OCI-LY3 (cell line): Measurements from ENCODE around the gene NT5M.
"Not testable (repeated sequence)": the region's sequence is repeated elsewhere in the genome, so short reads cannot be mapped to it uniquely, and the experiment has no call there.

Experiments used
- H2AFZ ChIP-seq: fragments of 200-600, 300-600 bp; shearing (Covaris generic); 2 replicates; pipeline ENCODE4 v1.6.0; 2014; ENCODE audit warnings: antibody characterized with exemption, low read depth, low read length
- H3K27ac ChIP-seq: fragments of 200-600, 300-600 bp; sonication (generic); 2 replicates; pipeline ENCODE4 v1.5.1; 2014; ENCODE audit warnings: mild to moderate bottlenecking, low read length, moderate library complexity, mixed read lengths
- H3K27me3 ChIP-seq: fragments of 200-600, 300-600 bp; sonication (generic); 2 replicates; pipeline ENCODE4 v1.6.1; 2014; ENCODE audit warnings: low read depth, low read length, mixed read lengths
- H3K36me3 ChIP-seq: fragments of 200-600, 300-600 bp; sonication (generic); replicated peaks from 2 replicates; pipeline ENCODE3; 2014; ENCODE audit warnings: low read depth, low read length, mixed read lengths
- H3K4me1 ChIP-seq: fragments of 300-600, 200-600 bp; sonication (generic); 2 replicates; pipeline ENCODE4 v1.6.1; 2014; ENCODE audit warnings: low read length, mixed read lengths
- H3K4me2 ChIP-seq: fragments of 200-600, 300-600 bp; sonication (generic); 2 replicates; pipeline ENCODE4 v1.6.1; 2014; ENCODE audit warnings: low read length, mixed read lengths
- H3K4me3 ChIP-seq: fragments of 300-600, 200-600 bp; sonication (generic); 2 replicates; pipeline ENCODE4 v1.5.1; 2014; ENCODE audit warnings: antibody characterized with exemption, mild to moderate bottlenecking, low read length, moderate library complexity
- H3K79me2 ChIP-seq: fragments of 300-600, 200-600 bp; shearing (Covaris generic); 2 replicates; pipeline ENCODE4 v1.6.1; 2014; ENCODE audit warnings: mild to moderate bottlenecking, low read length, mixed read lengths
- H3K9ac ChIP-seq: fragments of 300-600, 200-600 bp; shearing (Covaris generic); 2 replicates; pipeline ENCODE4 v1.6.0; 2014; ENCODE audit warnings: mild to moderate bottlenecking, low read length, moderate library complexity
- H3K9me3 ChIP-seq: fragments of 200-600, 300-600 bp; shearing (Covaris generic); 2 replicates; pipeline ENCODE4 v1.6.1; 2014; ENCODE audit warnings: low read length, mixed read lengths; ENCODE audit not compliant: insufficient read depth
- H4K20me1 ChIP-seq: fragments of 200-600, 300-600 bp; sonication (generic); 2 replicates; pipeline ENCODE4 v1.6.1; 2016; ENCODE audit warnings: low read length, mixed read lengths; ENCODE audit not compliant: insufficient read depth
- CTCF ChIP-seq: fragments of 200-600, 300-600 bp; sonication (generic); IDR thresholded peaks from 2 replicates; pipeline ENCODE4 v1.5.1; 2014; ENCODE audit warnings: antibody characterized with exemption, low read length, low read depth
- EZH2phosphoT487 ChIP-seq: fragments of 200-600 bp; shearing (Covaris generic); IDR thresholded peaks from 2 replicates; pipeline ENCODE4 v1.6.1; 2018; ENCODE audit warnings: antibody characterized with exemption, mixed run types, low read depth

NT5M gene

GRCh38 chr17:17303010-17303846 lies at the start of gene NT5M:
TSS of gene NT5M (plus strand) at chr17:17303373. CDS start at chr17:17303551, 178 bp downstream.
- H3K9me3 ChIP-seq = no peaks in the 10 kb centered on the region
- H2AFZ ChIP-seq = peak within 1 kb of the TSS; percentile 72
- peaks cover 30% of the 10 kb centered on the region for H3K4me1 ChIP-seq
- H3K79me2 ChIP-seq = peaks cover 6% of the 10 kb centered on the region; the same call in 1 of the 2 replicates
- H3K36me3 ChIP-seq = no peaks in the 10 kb centered on the region
- peak within 1 kb of the TSS; percentile 75 for H3K9ac ChIP-seq
- H3K27me3 ChIP-seq = no peaks in the 10 kb centered on the region
- H3K4me3 ChIP-seq = peak within 1 kb of the TSS; percentile 77
- no peak for TF ChIP-seq CTCF
- no peak for TF ChIP-seq EZH2phosphoT487
- no peak within 1 kb of the TSS for H3K27ac ChIP-seq
- peak within 1 kb of the TSS; percentile 91 for H3K4me2 ChIP-seq
- H4K20me1 ChIP-seq = no peaks in the 10 kb centered on the region

GRCh38 chr17:17253406-17253805 lies 49.8 kb upstream of the NT5M start:
- H3K4me1 ChIP-seq = no peaks in the 10 kb centered on the region
- no peak overlapping the region for H3K4me2 ChIP-seq
- H2AFZ ChIP-seq = no peak overlapping the region
- H3K27ac ChIP-seq = no peak overlapping the region
- no peaks in the 10 kb centered on the region for H3K27me3 ChIP-seq
- no peak overlapping the region for H3K9ac ChIP-seq
- H3K9me3 ChIP-seq = no peaks in the 10 kb centered on the region
- no peaks in the 10 kb centered on the region for H4K20me1 ChIP-seq
- no peak overlapping the region for H3K4me3 ChIP-seq
- no peak for TF ChIP-seq CTCF
- no peak for TF ChIP-seq EZH2phosphoT487
- H3K79me2 ChIP-seq = no peaks in the 10 kb centered on the region
- H3K36me3 ChIP-seq = peaks cover 12% of the 10 kb centered on the region

DNA sequence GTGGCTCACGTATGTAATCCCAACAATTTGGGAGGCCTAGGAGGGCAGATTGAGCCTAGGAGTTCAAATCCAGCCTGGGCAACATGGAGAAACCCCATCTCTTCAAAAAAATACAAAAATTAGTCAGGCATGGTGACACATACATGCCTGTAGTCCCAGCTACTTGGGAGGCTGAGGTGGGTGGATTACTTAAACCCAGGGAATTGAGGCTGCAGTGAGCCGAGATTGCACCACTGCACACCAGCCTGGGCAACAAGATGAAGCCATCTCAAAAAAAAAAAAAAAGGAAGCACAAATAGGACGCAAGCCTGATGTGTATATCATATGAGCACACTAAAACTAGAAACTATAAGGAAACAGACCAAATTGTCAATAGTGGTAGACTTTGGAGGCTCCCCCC lies 49.1 kb upstream of the NT5M start:
- Histone ChIP-seq H3K4me2 (no peak overlapping the region), H3K27ac (no peak overlapping the region), H3K27me3 (no peaks in the 10 kb centered on the region), H3K9me3 (no peaks in the 10 kb centered on the region), H3K9ac (no peak overlapping the region), H3K4me3 (no peak overlapping the region), H4K20me1 (no peaks in the 10 kb centered on the region), H2AFZ (no peak overlapping the region), H3K79me2 (no peaks in the 10 kb centered on the region), H3K36me3 (peaks cover 13% of the 10 kb centered on the region), H3K4me1 (no peaks in the 10 kb centered on the region)
- TF ChIP-seq EZH2phosphoT487 = no peak
- TF ChIP-seq CTCF = no peak

GRCh38 chr17:17255689-17256088 lies 47.5 kb upstream of the NT5M start:
- H3K9me3 ChIP-seq, H3K9ac ChIP-seq, H4K20me1 ChIP-seq, H2AFZ ChIP-seq, H3K27ac ChIP-seq, H3K4me2 ChIP-seq, H3K4me3 ChIP-seq, H3K79me2 ChIP-seq, H3K27me3 ChIP-seq, H3K4me1 ChIP-seq: not testable (repeated sequence)
- H3K36me3 ChIP-seq = peaks cover 23% of the 10 kb centered on the region
